ENCODE measurements around the gene PTPRT.

DNA sequence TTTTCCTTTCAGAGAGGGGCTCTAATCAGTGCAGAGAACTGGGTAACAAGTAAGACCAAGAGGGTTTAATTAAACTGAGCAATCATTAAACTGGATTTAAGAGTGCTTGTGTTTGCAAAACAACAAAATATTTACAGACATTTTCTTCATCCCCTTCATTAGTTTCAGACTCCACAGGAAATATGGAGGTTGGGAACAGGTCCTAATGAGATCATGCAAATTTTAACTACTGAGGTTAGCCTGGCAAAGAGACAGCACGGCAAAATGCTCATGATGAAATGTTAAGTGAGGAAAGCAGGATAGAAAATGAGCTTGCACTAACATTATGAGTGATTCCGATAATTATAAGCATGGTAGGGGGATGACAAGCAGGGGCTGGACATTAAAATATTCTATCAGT lies 268.9 kb downstream of the PTPRT start:
- TF ChIP-seq, protein P1, sequence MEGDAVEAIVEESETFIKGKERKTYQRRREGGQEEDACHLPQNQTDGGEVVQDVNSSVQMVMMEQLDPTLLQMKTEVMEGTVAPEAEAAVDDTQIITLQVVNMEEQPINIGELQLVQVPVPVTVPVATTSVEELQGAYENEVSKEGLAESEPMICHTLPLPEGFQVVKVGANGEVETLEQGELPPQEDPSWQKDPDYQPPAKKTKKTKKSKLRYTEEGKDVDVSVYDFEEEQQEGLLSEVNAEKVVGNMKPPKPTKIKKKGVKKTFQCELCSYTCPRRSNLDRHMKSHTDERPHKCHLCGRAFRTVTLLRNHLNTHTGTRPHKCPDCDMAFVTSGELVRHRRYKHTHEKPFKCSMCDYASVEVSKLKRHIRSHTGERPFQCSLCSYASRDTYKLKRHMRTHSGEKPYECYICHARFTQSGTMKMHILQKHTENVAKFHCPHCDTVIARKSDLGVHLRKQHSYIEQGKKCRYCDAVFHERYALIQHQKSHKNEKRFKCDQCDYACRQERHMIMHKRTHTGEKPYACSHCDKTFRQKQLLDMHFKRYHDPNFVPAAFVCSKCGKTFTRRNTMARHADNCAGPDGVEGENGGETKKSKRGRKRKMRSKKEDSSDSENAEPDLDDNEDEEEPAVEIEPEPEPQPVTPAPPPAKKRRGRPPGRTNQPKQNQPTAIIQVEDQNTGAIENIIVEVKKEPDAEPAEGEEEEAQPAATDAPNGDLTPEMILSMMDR (conservative IDR thresholded peaks at IDR 0.05; ENCODE audit: low read depth, low read length): no peak
- TF ChIP-seq EZH2 (IDR thresholded peaks at IDR 0.05; ENCODE audit: low read length, unreplicated experiment): no peak

Data from PC-3 (cell line).